Vagina (tissue), 2 donors: Measurements from ENCODE around the gene MAP2K3. TPM values are rescaled to one million over a fixed set of nuclear protein-coding genes. Genes with fewer than 3 reads are reported as not detected.

Experiments
- DNase-seq, 2 donors: peaks; one replicate each; pipeline ENCODE4 v3.0.0-alpha.2; 2017; ENCODE audit errors: extremely low spot score in 2 of 2
- H3K27ac ChIP-seq: fragments of 200-600 bp; sonication (generic); one replicate; pipeline ENCODE4 v1.5.1; 2019
- H3K27me3 ChIP-seq: fragments of 200-600 bp; sonication (generic); one replicate; pipeline ENCODE4 v1.5.1; 2019
- H3K36me3 ChIP-seq, 2 donors: fragments of 200-600 bp; sonication (generic); one replicate each; pipeline ENCODE4 v1.5.1; 2017 to 2019
- H3K4me1 ChIP-seq: fragments of 200-600 bp; sonication (generic); one replicate; pipeline ENCODE4 v1.5.1; 2019
- H3K4me3 ChIP-seq, 2 donors: fragments of 200-600 bp; sonication (generic); 1 replicate in 1 of 2; 2 replicates in 1 of 2; pipeline ENCODE4 v1.5.1; 2016 to 2019
- H3K9me3 ChIP-seq: fragments of 200-600 bp; sonication (generic); one replicate; pipeline ENCODE4 v1.5.1; 2019
- POLR2A ChIP-seq, 2 donors: fragments of 450-650 bp; IDR thresholded peaks; one replicate each; pipeline ENCODE4 v1.6.1; 2017; ENCODE audit warnings: antibody characterized with exemption in 2 of 2, mild to moderate bottlenecking in 2 of 2, moderate library complexity in 2 of 2
- POLR2AphosphoS5 ChIP-seq, 2 donors: sonication (generic); formaldehyde crosslinking; IDR thresholded peaks; one replicate each; pipeline ENCODE4 v1.9.0; 2017; ENCODE audit warnings: antibody characterized with exemption in 2 of 2, mild to moderate bottlenecking in 2 of 2, low read depth in 1 of 2; ENCODE audit not compliant: insufficient read depth in 1 of 2
- intact Hi-C: fragments of 100-400 bp; cut with DNase I; formaldehyde crosslinking; loops from one replicate; pipeline ENCODE4 v1.15.1; 2023
- total RNA-seq: library from RNA; depleted of rRNA; stranded (reverse); fragments of >200 nt; gene quantifications from one replicate; pipeline ENCODE4 v1.2.3, GENCODE V29; 2016
- TF ChIP-seq, protein P1 (sequence below), 3 experiments: fragments of 450-650 bp in 2 of 3; fragments of 200-600 bp in 1 of 3; sonication (generic) in 1 of 3; IDR thresholded peaks; one replicate each; pipeline ENCODE4 v1.5.1; 2017 to 2019; ENCODE audit warnings: antibody characterized with exemption in 3 of 3, mild to moderate bottlenecking in 2 of 3, moderate library complexity in 2 of 3

The MAP2K3 gene
- total RNA-seq, 1 donor from 2014 or later, result 21.6 TPM

DNA sequence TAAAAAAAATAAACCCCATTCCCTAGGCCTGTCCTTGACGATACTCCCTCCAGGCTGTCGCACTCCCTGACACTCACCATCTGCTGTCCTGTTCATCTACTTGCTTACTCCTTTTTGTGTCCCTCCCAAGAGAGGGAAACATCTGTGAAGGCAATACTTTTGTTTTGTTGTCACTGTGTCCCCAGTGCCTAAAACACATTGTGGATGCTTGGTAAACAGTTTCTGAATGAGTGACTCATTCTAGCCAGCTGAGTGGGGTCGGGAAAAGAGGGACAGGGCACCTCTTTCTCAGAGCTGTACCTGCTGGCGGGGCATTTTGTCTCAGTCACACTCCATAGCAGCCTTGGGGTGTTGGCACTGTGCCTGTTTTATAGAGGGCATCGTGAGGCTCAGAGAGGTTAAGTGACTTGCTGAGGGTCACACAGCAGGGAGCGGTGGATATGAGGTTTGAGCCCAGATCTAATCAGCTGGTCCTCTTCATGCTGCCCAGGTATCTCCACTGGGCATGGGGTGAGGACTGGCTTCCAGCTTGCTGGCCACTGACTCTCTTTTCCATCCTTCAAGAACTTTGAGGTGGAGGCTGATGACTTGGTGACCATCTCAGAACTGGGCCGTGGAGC is 15.6 kb downstream of the MAP2K3 start:
- Histone ChIP-seq H3K27me3 (no peaks in the 10 kb centered on the region), H3K4me1 (no peaks in the 10 kb centered on the region), H3K36me3 (peaks cover 0 to 51% of the 10 kb centered on the region in 2 donors), H3K27ac (no peak overlapping the region), H3K9me3 (no peaks in the 10 kb centered on the region), H3K4me3 (no peak overlapping the region)
- DNase-seq, result no peak
- intact Hi-C loops, result loop anchor here (5.0 kb wide), 1 partner anchor 467 kb away; no protein-coding TSS in a partner anchor
- TF ChIP-seq, protein P1, sequence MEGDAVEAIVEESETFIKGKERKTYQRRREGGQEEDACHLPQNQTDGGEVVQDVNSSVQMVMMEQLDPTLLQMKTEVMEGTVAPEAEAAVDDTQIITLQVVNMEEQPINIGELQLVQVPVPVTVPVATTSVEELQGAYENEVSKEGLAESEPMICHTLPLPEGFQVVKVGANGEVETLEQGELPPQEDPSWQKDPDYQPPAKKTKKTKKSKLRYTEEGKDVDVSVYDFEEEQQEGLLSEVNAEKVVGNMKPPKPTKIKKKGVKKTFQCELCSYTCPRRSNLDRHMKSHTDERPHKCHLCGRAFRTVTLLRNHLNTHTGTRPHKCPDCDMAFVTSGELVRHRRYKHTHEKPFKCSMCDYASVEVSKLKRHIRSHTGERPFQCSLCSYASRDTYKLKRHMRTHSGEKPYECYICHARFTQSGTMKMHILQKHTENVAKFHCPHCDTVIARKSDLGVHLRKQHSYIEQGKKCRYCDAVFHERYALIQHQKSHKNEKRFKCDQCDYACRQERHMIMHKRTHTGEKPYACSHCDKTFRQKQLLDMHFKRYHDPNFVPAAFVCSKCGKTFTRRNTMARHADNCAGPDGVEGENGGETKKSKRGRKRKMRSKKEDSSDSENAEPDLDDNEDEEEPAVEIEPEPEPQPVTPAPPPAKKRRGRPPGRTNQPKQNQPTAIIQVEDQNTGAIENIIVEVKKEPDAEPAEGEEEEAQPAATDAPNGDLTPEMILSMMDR (IDR thresholded peaks at IDR 0.05), result no peak
- no peak for TF ChIP-seq POLR2A (IDR thresholded peaks at IDR 0.05)
- no peak for TF ChIP-seq POLR2AphosphoS5 (IDR thresholded peaks at IDR 0.05; ENCODE audit: insufficient read depth in 1 of 2, low read depth in 1 of 2)

GRCh38 chr17:21300601-21301571 is 16.4 kb downstream of the MAP2K3 start:
- DNase-seq, result no peak
- intact Hi-C loops, result loop anchor here (5.0 kb wide), 1 partner anchor 466 kb away; no protein-coding TSS in a partner anchor
- Histone ChIP-seq H3K9me3 (no peaks in the 10 kb centered on the region), H3K36me3 (peaks cover 0 to 51% of the 10 kb centered on the region in 2 donors), H3K27ac (no peak overlapping the region), H3K4me3 (no peak overlapping the region), H3K27me3 (no peaks in the 10 kb centered on the region), H3K4me1 (no peaks in the 10 kb centered on the region)
- TF ChIP-seq, protein P1 (IDR thresholded peaks at IDR 0.05), result no peak
- TF ChIP-seq POLR2AphosphoS5 (IDR thresholded peaks at IDR 0.05; ENCODE audit: insufficient read depth in 1 of 2, low read depth in 1 of 2) (no peak), POLR2A (IDR thresholded peaks at IDR 0.05) (no peak)

DNA sequence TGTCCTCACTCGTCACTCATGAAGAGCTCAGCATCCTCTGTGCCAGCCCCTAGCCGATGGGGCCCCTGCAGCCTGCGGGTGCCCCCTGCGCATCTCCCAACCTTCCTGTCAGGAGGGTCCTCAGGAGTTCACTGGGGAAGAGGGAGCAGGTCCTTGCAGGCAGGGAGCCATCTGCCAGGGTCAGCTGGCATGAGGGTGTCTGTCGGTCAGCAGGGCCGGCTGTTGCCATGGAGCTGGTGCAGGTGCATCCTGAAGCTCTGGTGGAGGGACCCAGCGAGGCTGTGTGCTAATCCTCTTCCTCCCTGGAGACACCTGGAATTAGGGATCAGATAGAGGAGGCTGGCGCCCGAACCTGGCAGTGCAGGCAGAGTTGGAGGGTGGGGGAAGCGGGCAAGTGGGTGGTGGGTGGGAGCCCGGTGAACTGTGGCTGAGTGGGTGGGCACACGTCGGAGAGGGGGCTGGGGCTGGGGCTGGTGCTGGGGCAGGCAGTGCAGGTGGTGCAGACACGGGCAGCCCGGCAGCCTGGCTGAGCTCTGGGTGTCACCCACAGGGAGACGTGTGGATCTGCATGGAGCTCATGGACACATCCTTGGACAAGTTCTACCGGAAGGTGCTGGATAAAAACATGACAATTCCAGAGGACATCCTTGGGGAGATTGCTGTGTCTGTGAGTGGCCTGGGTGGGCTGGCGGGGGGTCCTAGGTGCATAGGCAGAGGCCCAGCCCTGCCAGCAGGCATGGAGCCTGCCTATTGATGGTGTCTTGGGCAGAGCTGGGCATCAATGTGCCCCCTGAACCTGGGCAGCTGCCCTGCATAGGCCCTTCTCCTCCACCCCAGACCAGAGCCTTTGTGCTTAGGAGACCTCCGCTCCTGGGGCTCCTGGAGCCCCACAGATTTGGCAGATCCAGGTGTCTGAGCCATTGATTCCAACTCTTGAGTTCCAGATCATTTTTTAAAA is 17.4 kb downstream of the MAP2K3 start:
- no peak for DNase-seq
- Histone ChIP-seq H3K27ac (no peak overlapping the region), H3K36me3 (peaks cover 0 to 51% of the 10 kb centered on the region in 2 donors), H3K4me3 (no peak overlapping the region), H3K9me3 (no peaks in the 10 kb centered on the region), H3K4me1 (no peaks in the 10 kb centered on the region), H3K27me3 (no peaks in the 10 kb centered on the region)
- intact Hi-C loops, result loop anchor here (5.0 kb wide), 1 partner anchor 465 kb away; no protein-coding TSS in a partner anchor
- TF ChIP-seq, protein P1 (IDR thresholded peaks at IDR 0.05), result no peak
- TF ChIP-seq POLR2A (IDR thresholded peaks at IDR 0.05), result no peak
- no peak for TF ChIP-seq POLR2AphosphoS5 (IDR thresholded peaks at IDR 0.05; ENCODE audit: insufficient read depth in 1 of 2, low read depth in 1 of 2)

- DNase-seq, result no peak
- Histone ChIP-seq H3K36me3 (peaks cover 0 to 51% of the 10 kb centered on the region in 2 donors), H3K9me3 (no peaks in the 10 kb centered on the region), H3K27ac (no peak overlapping the region), H3K4me3 (no peak overlapping the region), H3K27me3 (no peaks in the 10 kb centered on the region), H3K4me1 (no peaks in the 10 kb centered on the region)
- intact Hi-C loops, result loop anchor here (5.0 kb wide), 1 partner anchor 464 kb away; no protein-coding TSS in a partner anchor
- TF ChIP-seq POLR2A (IDR thresholded peaks at IDR 0.05), result no peak
- TF ChIP-seq, protein P1 (IDR thresholded peaks at IDR 0.05), result no peak
- no peak for TF ChIP-seq POLR2AphosphoS5 (IDR thresholded peaks at IDR 0.05; ENCODE audit: insufficient read depth in 1 of 2, low read depth in 1 of 2)
These were observed 18.4 kb downstream of the MAP2K3 start for GRCh38 chr17:21302711-21303425.
